Middle frontal gyrus (tissue), 1 donor: ENCODE measurements around the gene NOC4L.
"Not testable (repeated sequence)": the region's sequence is repeated elsewhere in the genome, so short reads cannot be mapped to it uniquely, and the experiment has no call there.

Source experiments
- DNase-seq: peaks from one replicate; pipeline ENCODE4 v3.0.0-alpha.2; 2015; ENCODE audit warnings: low spot score; ENCODE audit errors: extremely low spot score

Gene NOC4L

GRCh38 chr12:132181570-132182200 lies 37.4 kb downstream of the NOC4L start:
- DNase-seq: no peak

GRCh38 chr12:132182206-132182710 lies 38.0 kb downstream of the NOC4L start:
- no peak for DNase-seq

GRCh38 chr12:132182711-132183365 lies 38.6 kb downstream of the NOC4L start:
- no peak for DNase-seq

GRCh38 chr12:132185705-132186104 lies 41.4 kb downstream of the NOC4L start:
- DNase-seq: no peak

- DNase-seq: no peak
These were observed 42.1 kb downstream of the NOC4L start for GRCh38 chr12:132186208-132186856.

GRCh38 chr12:132186857-132187620 lies 42.8 kb downstream of the NOC4L start:
- DNase-seq: no peak

GRCh38 chr12:132187646-132188450 lies 43.6 kb downstream of the NOC4L start:
- DNase-seq: no peak

GRCh38 chr12:132188451-132188901 lies 44.2 kb downstream of the NOC4L start:
- DNase-seq: no peak

- DNase-seq: no peak
These were observed 44.7 kb downstream of the NOC4L start for GRCh38 chr12:132188916-132189325.

- peak; percentile 67 for DNase-seq
These were observed 45.2 kb downstream of the NOC4L start for GRCh38 chr12:132189378-132190011.

- DNase-seq: no peak
These were observed 45.9 kb downstream of the NOC4L start for GRCh38 chr12:132190012-132190755.

- DNase-seq: no peak
These were observed 46.7 kb downstream of the NOC4L start for GRCh38 chr12:132190834-132191500.

- no peak for DNase-seq
These were observed 47.7 kb downstream of the NOC4L start for GRCh38 chr12:132191715-132192553.

- DNase-seq: no peak
These were observed 49.8 kb downstream of the NOC4L start for GRCh38 chr12:132194056-132194455.

- DNase-seq: no peak
These were observed 50.3 kb downstream of the NOC4L start for GRCh38 chr12:132194556-132194955.

- DNase-seq: not testable (repeated sequence)
These were observed 51.0 kb downstream of the NOC4L start for GRCh38 chr12:132195242-132195641.

- DNase-seq: no peak
These were observed 52.0 kb downstream of the NOC4L start for GRCh38 chr12:132196038-132196872.
